GM12878 (cell line): Measurements from ENCODE around the gene FGD3. TPM values are rescaled to one million over a fixed set of nuclear protein-coding genes. Genes with fewer than 3 reads are reported as not detected.

Source experiments
- ATAC-seq: fragments of 200-7000 bp; cut with Tn5 transposase; 3 replicates; pipeline ENCODE4 v1.9.1; 2020; ENCODE audit warnings: mild to moderate bottlenecking, moderate library complexity
- BruUV-seq: library from RNA; stranded (reverse); fragments of 400-500 nt; replicated peaks from 2 replicates; lab custom pipeline; 2021; lab: Mats Ljungman, UMichigan
- CTCF ChIA-PET: fragments of 300-600 bp; sonication (Branson Sonifier 250); formaldehyde crosslinking; extraction: SDS; loops from one replicate; lab custom pipeline; 2021; ENCODE audit warnings: inconsistent platforms; lab: Yijun Ruan, JAX
- POLR2A ChIA-PET: fragments of 350-600 bp; formaldehyde crosslinking; extraction: SDS; loops from one replicate; lab custom pipeline; 2021; ENCODE audit warnings: inconsistent platforms; lab: Charles Lee
- RAD21 ChIA-PET: fragments of 300-600 bp; sonication (Branson Sonifier 250); formaldehyde crosslinking; loops from one replicate; lab custom pipeline; 2023; ENCODE audit warnings: antibody characterized with exemption; ENCODE audit not compliant: unreplicated experiment; lab: Charles Lee
- SMC1A ChIA-PET: fragments of 300-600 bp; sonication (Branson Sonifier 250); formaldehyde crosslinking; loops from one replicate; lab custom pipeline; 2023; ENCODE audit not compliant: unreplicated experiment, uncharacterized antibody; lab: Charles Lee
- DNase-seq: peaks from one replicate; pipeline ENCODE4 v3.0.0-alpha.2; 2011; ENCODE audit warnings: low read depth, low spot score
- FAIRE-seq: peaks from 3 replicates; lab custom pipeline; 2011; peaks lifted over from hg19 to GRCh38; lab: Jason Lieb, UNC
- H2AFZ ChIP-seq: 2 replicates; pipeline ENCODE4 v1.6.0; 2011; ENCODE audit warnings: low read depth, low read length, control low read depth; ENCODE audit not compliant: control insufficient read depth
- H3K27ac ChIP-seq: 2 replicates; pipeline ENCODE4 v1.5.1; 2011; ENCODE audit warnings: control low read depth; ENCODE audit not compliant: control insufficient read depth, insufficient read depth
- H3K27me3 ChIP-seq, 2 experiments: replicated peaks in 1 of 2; 2 replicates each; pipeline versions ENCODE4 v1.6.0 to v1.6.1; 2011; ENCODE audit warnings: low read length in 1 of 2; ENCODE audit not compliant: control insufficient read depth in 2 of 2, insufficient read depth in 2 of 2
- H3K36me3 ChIP-seq, 2 experiments: 2 replicates each; pipeline ENCODE4 v1.5.1; 2011; ENCODE audit warnings: low read length in 1 of 2; ENCODE audit not compliant: control insufficient read depth in 2 of 2, insufficient read depth in 2 of 2
- H3K4me1 ChIP-seq: 2 replicates; pipeline ENCODE4 v1.6.1; 2011; ENCODE audit warnings: mild to moderate bottlenecking, low read length, moderate library complexity, mixed read lengths; ENCODE audit not compliant: control insufficient read depth, insufficient read depth
- H3K4me2 ChIP-seq: 2 replicates; pipeline ENCODE4 v1.6.0; 2011; ENCODE audit warnings: control low read depth; ENCODE audit not compliant: control insufficient read depth, insufficient read depth
- H3K4me3 ChIP-seq: fragments of 200-600 bp; sonication (generic); 2 replicates; pipeline ENCODE4 v1.5.1; 2016
- H3K79me2 ChIP-seq: 2 replicates; pipeline ENCODE4 v1.6.0; 2011; ENCODE audit warnings: low read length; ENCODE audit not compliant: control insufficient read depth, insufficient read depth
- H3K9ac ChIP-seq: 2 replicates; pipeline ENCODE4 v1.8.0; 2011; ENCODE audit warnings: low read length, control low read depth, mixed read lengths; ENCODE audit not compliant: control insufficient read depth, insufficient read depth
- H3K9me3 ChIP-seq: replicated peaks from 3 replicates; pipeline ENCODE4 v1.5.1; 2011; ENCODE audit warnings: mild to moderate bottlenecking, low read length; ENCODE audit not compliant: control insufficient read depth, insufficient read depth
- H4K20me1 ChIP-seq: 2 replicates; pipeline ENCODE4 v1.6.0; 2011; ENCODE audit not compliant: control insufficient read depth, insufficient read depth
- BHLHE40 ChIP-seq, 2 experiments: fragments of 450-650 bp in 1 of 2; IDR thresholded peaks; 2 replicates each; pipeline ENCODE4 v1.6.1; 2011 to 2017; ENCODE audit warnings: low read depth in 2 of 2, borderline replicate concordance in 1 of 2, improper control_type of control experiment in 1 of 2, low read length in 1 of 2, mild to moderate bottlenecking in 1 of 2
- CBX3 ChIP-seq: fragments of 200-600 bp; sonication (generic); IDR thresholded peaks from 2 replicates; pipeline ENCODE4 v1.6.1; 2016; ENCODE audit warnings: low read depth, borderline replicate concordance
- HDAC2 ChIP-seq: fragments of 200-600 bp; sonication (generic); IDR thresholded peaks from 2 replicates; pipeline ENCODE4 v1.6.1; 2017
- JUNB ChIP-seq: IDR thresholded peaks from 2 replicates; pipeline ENCODE4 v1.6.1; 2016; ENCODE audit warnings: antibody characterized with exemption, mild to moderate bottlenecking
- KAT2A ChIP-seq: conservative IDR thresholded peaks from 2 replicates; pipeline ENCODE4 v1.6.1; 2011; ENCODE audit warnings: low read depth, low read length; ENCODE audit not compliant: control insufficient read depth
- MTA3 ChIP-seq: IDR thresholded peaks from 2 replicates; pipeline ENCODE4 v1.6.1; 2012; ENCODE audit warnings: low read length, inconsistent platforms, borderline replicate concordance
- TAF1 ChIP-seq: IDR thresholded peaks from 2 replicates; pipeline ENCODE4 v1.6.1; 2011; ENCODE audit warnings: mild to moderate bottlenecking, low read depth, low read length, borderline replicate concordance
- TCF12 ChIP-seq: IDR thresholded peaks from 2 replicates; pipeline ENCODE4 v1.6.1; 2011; ENCODE audit warnings: low read depth, mild to moderate bottlenecking, low read length
- ZNF384 ChIP-seq: IDR thresholded peaks from 2 replicates; pipeline ENCODE4 v1.6.1; 2012; ENCODE audit warnings: low read depth, mild to moderate bottlenecking, low read length, improper control_type of control experiment, borderline replicate concordance
- WGBS: methylation state at CpG from one replicate; pipeline ENCODE4 v1.1.6; 2016; ENCODE audit warnings: low lambda C conversion rate; ENCODE audit not compliant: insufficient replicate concordance, insufficient coverage; ENCODE audit errors: missing lambda C conversion rate; 5-methylcytosine and 5-hydroxymethylcytosine counted together
- in situ Hi-C: fragments of 300-500 bp; cut with MboI; formaldehyde crosslinking; loops from 9 replicates; pipeline ENCODE4 v1.14.3; 2018; ENCODE audit warnings: mixed read lengths
- intact Hi-C: fragments of 100-400 bp; cut with micrococcal nuclease; formaldehyde crosslinking; loops from one replicate; pipeline ENCODE4 v1.14.2; 2022; ENCODE audit not compliant: unreplicated experiment
- polyA plus RNA-seq, 11 experiments: library from polyadenylated mRNA; depleted of rRNA in 4 of 11; unstranded in 6 of 11; stranded (reverse) in 5 of 11; fragments of >200 nt; fragmentation: Nextera tagmentation in 4 of 11; fragmentation: Illumina TruSeq in 1 of 11; extraction: Ambion mirVana in 4 of 11; extraction: Trizol in 1 of 11; gene quantifications; 1 replicate in 1 of 11; 2 replicates in 10 of 11; pipeline versions ENCODE4 v1.2.1 to v1.2.3, GENCODE V29; 2011 to 2016; ENCODE audit warnings: inconsistent platforms in 2 of 11, missing spikeins in 2 of 11, low read depth in 1 of 11
- total RNA-seq, 4 experiments: library from RNA; depleted of rRNA in 3 of 4; stranded (reverse); fragments of >200 nt in 3 of 4; fragmentation: Illumina TruSeq in 1 of 4; extraction: Trizol in 1 of 4; gene quantifications; 2 replicates each; pipeline versions ENCODE4 v1.2.1 to v1.2.3, GENCODE V29; 2013 to 2021

Gene FGD3
- total and polyA plus RNA-seq, 10 of the 15 experiments (the other 5 are each of a cell fraction or from before 2014, with no cell fraction given), result 0.26 to 18.1 (median 12.4) TPM

- POLR2A ChIA-PET, result no interaction called here
- CTCF ChIA-PET, result interaction anchor here (0.7 to 1.9 kb wide), 2 partner anchors 10 to 56 kb away, joined by 3 to 5 read pairs; no protein-coding TSS in a partner anchor
- H3K4me1 ChIP-seq, result no peaks in the 10 kb centered on the region
- TF ChIP-seq BHLHE40 (IDR thresholded peaks at IDR 0.05; ENCODE audit: borderline replicate concordance in 1 of 2, low read depth in 2 of 2, low read length in 1 of 2) (no peak), MTA3 (no peak), TCF12 (no peak), ZNF384 (no peak), JUNB (no peak), TAF1 (no peak), KAT2A (no peak), CBX3 (no peak), HDAC2 (no peak)
- no peak for ATAC-seq
- no peak for DNase-seq
- no TSS peak for BruUV-seq
- intact Hi-C loops (no loop called here), in situ Hi-C loops (no loop called here)
- WGBS, result 90% methylated on average over 14 of the region's 14 CpGs
- no peak overlapping the region for H3K4me2 ChIP-seq
- H3K27me3 ChIP-seq, result no peaks in the 10 kb centered on the region
- SMC1A ChIA-PET, result interaction anchor here (1.5 kb wide), 1 partner anchor 11 kb away, joined by 8 read pairs; no protein-coding TSS in a partner anchor
- no peaks in the 10 kb centered on the region for H4K20me1 ChIP-seq
- no peak overlapping the region for H3K27ac ChIP-seq
- H3K9ac ChIP-seq, result no peak overlapping the region
- no peaks in the 10 kb centered on the region for H3K79me2 ChIP-seq
- no peaks in the 10 kb centered on the region for H3K9me3 ChIP-seq
- RAD21 ChIA-PET, result interaction anchor here (1.0 kb wide), 1 partner anchor 10 kb away, joined by 3 read pairs; no protein-coding TSS in a partner anchor
- peaks cover 3 to 26% of the 10 kb centered on the region in 2 experiments; a peak in 3 of 4 replicates for H3K36me3 ChIP-seq
- no peak overlapping the region for H2AFZ ChIP-seq
- FAIRE-seq, result no peak
- H3K4me3 ChIP-seq, result no peak overlapping the region
Observed at GRCh38 chr9:93012963-93013855, 65.9 kb downstream of the FGD3 start.
